B cell (primary cell): Measurements from ENCODE around the gene NEMP2.

Experiments used
- CTCF ChIP-seq: fragments of 200-600 bp; IDR thresholded peaks from one replicate; pipeline ENCODE4 v1.8.0; 2022; ENCODE audit warnings: antibody characterized with exemption, mild to moderate bottlenecking
- EZH2 ChIP-seq: IDR thresholded peaks from 2 replicates; pipeline ENCODE4 v1.6.1; 2012; ENCODE audit warnings: borderline replicate concordance, low read depth, mild to moderate bottlenecking, moderate library complexity, low read length; ENCODE audit not compliant: insufficient read depth, poor library complexity, severe bottlenecking

GRCh38 chr2:190478572-190479195 is 55.8 kb downstream of the NEMP2 start:
- no peak for TF ChIP-seq CTCF
- TF ChIP-seq EZH2, result no peak
